Activated CD4-positive, alpha-beta T cell treated with anti-CD3 and anti-CD28 coated beads for 1 hour (primary cell): Measurements from ENCODE around the gene SRSF12.
"Not testable (repeated sequence)": the region's sequence is repeated elsewhere in the genome, so short reads cannot be mapped to it uniquely, and the experiment has no call there.

Experiments
- DNase-seq: peaks from one replicate; pipeline ENCODE4 v3.0.0-alpha.2; 2020

SRSF12 gene

DNA sequence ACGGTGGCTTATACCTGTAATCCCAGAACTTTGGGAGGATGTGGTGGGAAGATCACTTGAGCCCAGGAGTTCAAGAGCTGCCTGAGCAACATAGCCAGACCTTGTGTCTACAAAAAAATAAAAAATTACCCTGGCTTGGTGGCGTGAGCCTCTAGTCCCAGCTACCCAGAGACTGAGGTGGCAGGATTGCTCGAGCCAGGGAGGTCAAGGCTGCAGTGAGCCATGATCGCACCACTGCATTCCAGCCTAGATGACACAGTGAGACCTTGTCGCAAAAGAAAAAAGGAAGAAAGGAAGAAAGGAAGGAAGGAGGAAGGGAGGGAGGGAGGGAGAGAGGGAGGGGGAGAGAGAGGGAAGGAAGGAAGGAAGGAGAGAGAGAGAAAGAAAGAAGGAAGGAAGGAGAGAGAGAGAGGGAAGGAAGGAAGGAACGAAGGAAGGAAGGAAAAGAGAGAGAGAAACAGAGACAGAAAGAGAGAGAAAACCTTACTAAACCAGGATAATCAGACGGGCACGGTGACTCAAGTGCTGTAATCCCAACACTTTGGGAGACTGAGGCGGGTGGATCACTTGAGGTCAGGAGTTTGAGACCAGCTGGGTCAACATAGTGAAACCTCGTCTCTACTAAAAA lies 48.2 kb downstream of the SRSF12 start:
- no peak for DNase-seq

DNA sequence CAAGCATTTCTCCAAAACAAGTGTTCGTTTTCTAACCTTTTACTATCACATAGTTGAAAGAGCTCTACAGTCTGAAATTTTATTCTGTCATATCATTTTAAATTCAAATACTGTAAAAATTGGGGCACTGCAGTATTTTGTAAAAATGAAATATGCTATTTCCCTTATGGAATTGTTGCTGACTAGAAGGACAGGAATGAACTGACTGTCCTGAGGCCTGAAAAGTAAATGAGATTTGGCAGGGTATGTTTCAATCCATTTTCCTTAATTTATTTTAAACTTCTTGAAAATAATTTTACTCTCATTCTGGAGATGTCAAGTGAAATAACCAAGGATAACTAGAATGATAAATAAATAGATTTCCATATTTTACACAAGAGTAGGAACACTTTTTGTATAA lies 49.2 kb downstream of the SRSF12 start:
- no peak for DNase-seq

DNA sequence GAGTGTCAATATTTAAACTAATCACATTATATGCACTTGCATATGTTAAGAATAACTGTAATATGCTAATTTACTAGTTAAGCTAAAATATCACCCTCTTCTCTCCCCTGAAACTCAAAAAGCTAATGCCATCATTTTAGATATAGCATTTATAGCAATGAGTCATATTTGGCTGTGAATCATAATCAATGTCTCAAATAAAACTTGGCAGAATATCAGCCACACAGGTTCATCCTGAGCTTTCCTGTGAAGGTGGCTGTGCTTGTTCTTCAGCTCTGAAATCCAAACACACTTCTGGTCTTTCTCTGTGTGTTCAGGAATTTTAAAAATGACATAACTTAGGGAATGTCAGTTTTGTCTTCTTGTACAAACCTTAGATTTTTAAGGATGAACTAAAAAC lies 50.1 kb downstream of the SRSF12 start:
- DNase-seq, result no peak

DNA sequence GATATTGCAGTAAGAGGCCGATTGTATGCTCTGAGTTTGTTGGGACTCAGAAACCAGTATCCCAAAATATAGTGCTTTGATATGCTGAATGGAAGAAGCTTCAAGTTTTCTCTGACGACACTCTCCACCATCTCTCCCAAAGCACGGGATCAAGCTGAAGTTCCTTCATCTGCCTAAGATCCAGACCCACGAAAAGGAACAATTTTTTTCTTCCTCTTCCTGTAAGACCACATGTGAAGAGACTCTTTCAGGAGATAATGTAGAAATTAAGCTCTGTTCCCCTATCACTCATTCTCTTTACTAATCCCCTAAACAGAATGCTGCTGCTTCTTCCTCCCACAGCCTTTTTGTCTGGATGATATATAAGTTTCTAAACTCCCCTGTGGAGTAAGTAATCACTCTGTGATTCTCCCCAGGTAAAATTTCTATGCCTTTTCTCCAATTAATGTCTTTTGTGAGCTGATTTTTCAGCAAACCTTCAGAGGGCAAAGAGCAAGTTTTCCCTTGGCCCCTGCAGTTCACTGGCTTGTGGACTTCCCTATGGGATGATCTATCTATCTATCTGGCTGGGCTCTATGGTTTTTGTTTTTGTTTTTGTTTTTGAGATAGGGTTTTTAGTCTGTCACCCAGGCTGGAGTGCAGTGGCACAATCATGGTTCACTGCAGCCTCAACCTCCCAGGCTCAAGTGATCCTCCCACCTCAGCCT lies 50.8 kb downstream of the SRSF12 start:
- no peak for DNase-seq

DNA sequence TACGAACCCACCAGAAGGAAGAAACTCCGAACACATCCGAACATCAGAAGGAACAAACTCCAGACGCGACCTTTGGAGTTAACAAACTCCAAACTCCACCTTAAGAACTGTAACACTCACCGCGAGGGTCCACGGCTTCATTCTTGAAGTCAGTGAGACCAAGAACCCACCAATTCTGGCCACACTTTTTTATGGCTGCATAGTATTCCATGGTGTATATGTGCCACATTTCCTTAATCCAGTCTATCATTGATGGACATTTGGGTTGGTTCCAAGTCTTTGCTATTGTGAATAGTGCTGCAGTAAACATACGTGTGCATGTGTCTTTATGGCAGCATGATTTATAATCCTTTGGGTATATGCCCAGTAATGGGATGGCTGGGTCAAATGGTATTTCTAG lies 51.8 kb downstream of the SRSF12 start:
- DNase-seq, result not testable (repeated sequence)

DNA sequence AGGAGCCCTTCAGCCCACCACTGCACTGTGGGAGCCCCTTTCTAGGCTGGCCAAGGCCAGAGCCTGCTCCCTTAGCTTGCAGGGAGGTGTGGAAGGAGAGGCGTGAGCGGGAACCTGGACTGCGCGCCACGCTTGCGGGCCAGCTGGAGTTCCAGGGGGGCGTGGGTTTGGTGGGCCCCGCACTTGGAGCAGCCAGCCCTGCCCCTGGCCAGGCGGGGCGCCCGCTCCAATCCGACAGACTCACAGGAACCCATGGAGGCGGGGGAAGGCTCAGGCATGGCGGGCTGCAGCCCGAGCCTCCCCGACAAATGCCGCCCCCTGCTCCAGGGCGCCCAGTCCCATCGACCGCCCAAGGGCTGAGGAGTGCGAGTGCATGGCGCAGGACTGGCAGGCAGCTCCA lies 52.9 kb downstream of the SRSF12 start:
- DNase-seq, result not testable (repeated sequence)

DNA sequence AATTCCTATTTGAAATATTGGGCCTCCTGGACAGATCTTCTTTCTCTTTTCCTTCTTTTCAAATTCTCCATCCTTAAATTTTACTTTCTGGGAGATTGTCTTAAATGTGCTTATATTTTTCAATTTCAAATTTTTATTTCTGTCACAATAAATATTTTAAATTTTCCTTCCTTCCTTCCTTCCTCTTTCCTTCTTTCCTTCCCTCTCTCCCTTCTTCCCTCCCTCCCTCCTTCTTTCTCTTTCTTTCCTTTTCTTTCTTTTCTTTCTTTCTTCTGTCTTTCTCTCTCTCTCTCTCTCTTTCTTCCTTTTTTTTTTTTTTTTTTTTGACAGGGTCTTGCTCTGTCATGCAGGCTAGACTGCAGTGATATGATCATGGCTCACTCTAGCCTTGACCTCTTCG lies 54.0 kb downstream of the SRSF12 start:
- no peak for DNase-seq

DNA sequence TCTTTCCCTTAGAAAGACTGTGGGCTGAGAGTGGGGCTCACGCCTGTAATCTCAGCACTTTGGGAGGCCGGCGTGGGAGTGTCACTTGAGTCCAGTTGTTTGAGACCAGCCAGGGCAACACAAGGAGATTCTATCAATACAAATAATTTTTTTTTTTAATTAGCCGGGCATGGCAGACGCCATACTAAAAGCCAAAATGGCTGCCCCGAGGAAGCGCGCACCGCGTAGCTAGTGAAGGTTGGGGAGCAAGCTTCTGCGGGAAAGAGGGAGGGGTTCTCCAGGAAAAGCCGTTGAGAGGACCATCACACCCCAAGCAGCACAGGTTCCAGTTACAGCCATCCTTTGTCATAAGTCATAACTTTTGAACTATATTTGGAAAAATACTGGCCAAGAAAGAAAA lies 58.6 kb downstream of the SRSF12 start:
- no peak for DNase-seq

DNA sequence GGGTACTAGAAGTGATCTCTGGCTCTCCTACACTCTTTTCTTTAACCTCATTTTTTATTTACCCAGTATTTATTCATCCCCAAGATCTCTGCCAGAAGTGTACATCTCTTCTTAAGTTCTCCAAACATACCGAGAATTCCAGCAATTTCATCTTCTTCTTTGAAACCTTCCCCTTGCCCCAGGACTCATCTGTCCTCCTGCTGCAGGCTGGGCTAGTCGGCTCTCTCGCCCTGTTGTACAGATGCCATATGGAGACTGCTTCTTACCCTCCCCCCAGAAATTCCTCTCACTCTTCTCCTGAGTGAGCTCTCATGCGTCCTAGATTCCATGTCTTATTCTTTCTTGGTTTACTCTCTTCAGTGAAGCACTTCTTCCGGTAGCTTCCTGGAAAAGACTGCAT lies 59.2 kb downstream of the SRSF12 start:
- DNase-seq, result no peak

DNA sequence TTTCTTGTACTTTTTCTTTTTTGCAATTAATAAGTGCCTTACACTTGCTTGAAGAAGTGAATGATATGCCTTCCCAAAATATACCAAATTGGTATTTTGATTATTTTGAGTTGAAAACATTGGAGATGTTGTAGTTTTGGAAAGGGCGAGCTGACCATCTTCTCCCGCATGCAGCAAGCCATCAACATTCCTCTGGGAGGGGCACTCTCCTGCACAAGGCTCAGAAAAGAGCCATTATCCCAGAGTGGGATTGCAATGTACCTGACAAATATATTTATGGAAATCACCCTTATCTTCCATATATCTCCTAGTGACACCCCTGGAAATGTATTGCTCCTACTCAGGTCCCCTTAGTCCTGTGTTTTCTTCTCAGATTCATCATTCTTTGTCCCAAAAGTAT lies 60.1 kb downstream of the SRSF12 start:
- DNase-seq, result no peak

DNA sequence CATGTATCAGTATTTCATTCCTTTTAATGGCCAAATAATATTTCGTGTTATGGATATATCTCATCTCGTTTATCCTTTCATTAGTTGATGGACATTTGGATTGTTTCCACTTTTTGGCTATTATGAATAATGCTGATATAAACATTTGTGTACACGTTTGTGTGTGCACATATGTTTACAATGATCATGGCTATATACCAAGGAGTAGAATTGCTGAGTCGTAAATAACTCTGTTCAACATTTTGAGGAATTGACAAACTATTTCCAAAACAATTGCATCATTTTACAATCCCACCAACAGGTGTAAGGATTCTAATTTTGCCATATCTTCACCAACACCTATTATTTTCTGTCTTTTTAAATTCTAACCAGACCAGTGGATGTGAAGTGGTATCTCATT lies 63.7 kb downstream of the SRSF12 start:
- DNase-seq, result no peak

DNA sequence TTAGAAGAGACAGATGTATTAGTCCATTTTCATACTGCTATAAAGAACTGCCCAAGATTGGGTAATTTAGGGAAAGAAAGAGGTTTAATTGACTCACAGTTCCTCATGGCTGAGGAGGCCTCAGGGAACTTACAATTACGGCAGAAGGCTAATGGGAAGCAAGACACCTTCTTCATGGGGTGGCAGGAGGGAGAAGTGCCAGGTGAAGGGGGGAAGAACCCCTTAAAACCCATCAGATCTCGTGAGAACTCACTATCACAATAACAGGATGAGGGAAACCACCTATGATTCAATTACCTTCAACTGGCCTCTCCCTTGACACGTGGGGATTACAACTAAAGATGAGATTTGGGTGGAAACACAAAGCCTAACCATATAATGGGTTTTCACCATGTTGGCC lies 66.2 kb downstream of the SRSF12 start:
- no peak for DNase-seq

DNA sequence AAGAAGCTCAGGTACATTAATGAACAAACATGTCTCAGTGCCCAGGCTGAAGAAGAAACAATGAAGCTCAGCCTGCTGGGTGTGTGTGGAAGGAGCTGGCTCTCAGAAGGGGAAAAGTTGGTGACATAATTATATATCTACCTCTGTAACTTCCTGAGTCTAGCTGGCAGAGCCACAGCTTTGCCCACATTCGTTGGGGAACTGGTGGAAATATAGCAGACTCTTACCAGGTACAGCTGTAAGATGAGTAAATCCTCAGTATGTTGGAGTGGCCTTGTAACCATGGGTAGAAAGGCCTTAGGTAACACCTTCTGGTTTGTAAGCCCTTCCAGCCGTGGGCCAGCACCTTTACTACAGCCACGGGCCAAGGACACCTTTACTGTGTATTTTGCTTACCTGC lies 67.2 kb downstream of the SRSF12 start:
- no peak for DNase-seq

DNA sequence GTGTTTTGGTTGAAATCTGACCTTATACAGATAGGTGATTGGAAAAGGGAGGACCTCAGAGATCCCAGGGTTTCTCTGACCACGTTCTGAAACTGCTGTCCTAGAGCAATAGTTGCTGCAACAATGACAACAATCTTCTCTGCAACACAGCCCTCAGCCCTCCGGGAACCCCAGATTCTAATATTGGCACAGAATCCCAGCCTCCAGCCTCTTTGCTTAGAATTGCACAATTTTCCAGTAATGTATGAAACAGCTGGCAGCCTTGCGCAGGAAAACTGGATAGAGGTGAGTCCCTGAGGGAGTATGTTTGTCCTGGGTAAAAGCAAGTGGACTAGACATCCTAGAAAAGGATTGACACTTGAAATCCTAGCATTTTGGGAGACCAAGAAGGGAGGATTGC lies 67.7 kb downstream of the SRSF12 start:
- no peak for DNase-seq

DNA sequence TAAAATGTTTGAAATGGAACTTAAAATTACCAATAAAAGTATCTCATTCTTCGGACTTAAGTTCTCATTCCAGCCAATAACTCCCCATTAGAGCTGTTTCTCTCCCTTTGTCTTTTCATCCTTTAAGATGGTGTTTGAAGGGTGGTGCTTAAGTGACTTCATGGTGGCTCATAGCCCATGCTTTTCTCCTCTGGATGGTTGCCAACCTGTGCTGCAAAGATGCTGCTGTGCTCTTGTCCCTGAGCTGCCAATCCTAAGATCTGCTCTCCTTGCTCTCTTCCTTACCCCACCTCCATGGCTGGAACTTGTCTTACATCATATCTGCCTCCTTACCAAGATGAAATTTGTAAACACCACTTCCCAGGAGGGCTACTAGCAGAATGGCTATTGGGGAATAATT lies 68.9 kb downstream of the SRSF12 start:
- DNase-seq, result no peak

DNA sequence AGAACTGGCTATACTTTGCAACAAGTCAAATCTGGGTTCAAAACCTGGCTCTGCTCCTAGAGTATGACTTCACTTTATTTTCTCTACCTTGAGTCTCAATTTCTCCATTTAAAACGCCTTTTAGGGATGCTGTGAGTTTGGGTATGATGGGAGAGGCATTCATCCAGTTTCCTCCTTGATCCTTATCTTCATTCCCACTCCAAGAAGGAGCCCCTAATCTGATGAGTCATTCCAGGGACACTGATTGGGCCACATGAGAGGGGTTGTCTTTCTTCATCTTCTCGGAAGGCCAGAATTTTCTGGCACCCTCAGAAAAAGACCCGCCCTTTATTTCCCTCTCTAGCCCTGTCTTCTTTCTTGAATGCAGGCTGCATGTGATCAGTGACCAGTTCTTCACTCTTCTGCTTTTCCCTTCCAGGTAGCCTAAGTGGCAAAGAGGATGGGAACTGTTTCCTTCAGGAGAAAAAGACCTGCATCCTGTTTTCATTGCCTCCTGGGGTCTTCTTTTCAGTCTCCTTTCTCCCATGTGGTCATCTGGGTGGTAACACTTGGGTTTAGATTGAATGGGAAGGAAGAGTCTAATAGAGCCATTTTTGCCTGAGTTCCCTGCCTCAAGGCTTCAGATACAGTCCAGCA lies 69.5 kb downstream of the SRSF12 start:
- DNase-seq, result no peak

DNA sequence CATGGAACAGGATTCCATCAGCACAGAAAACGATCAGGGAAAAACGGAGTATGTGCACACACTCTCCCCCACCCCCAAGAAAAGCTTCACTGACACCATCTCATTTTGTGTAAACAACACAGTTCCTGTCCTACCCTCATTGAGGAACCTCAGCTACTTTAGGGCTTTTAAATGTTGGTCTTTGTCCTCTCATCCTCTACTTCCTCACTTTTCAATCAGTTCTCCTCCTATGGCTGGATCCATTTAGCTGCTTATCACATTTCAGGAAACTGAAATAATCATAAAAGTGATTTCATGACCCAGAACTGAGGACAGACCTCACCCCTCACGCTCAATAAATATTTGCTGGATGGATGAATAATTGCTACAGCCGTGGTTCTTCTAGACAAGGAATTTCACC lies 70.4 kb downstream of the SRSF12 start:
- no peak for DNase-seq
